ENCODE results near the gene TCEAL2. TPM values are rescaled to one million over a fixed set of nuclear protein-coding genes. Genes with fewer than 3 reads are reported as not detected.
"Not testable (repeated sequence)": the region's sequence is repeated elsewhere in the genome, so short reads cannot be mapped to it uniquely, and the experiment has no call there.

Gene TCEAL2
- total RNA-seq, result under 1 TPM; 0.81 to 0.84 TPM

- Mint-ChIP-seq H3K4me3 (peak within 1 kb of the TSS; percentile 60), H3K27me3 (ENCODE audit: low read depth) (peaks cover 15% of the 10 kb centered on the region)
- H3K36me3 Mint-ChIP-seq (ENCODE audit: low read depth); H3K4me1 Mint-ChIP-seq (ENCODE audit: low read depth); CTCF ChIA-PET; H3K27ac Mint-ChIP-seq; H3K9me3 Mint-ChIP-seq; DNase-seq: not testable (repeated sequence)
- intact Hi-C loops (cut with micrococcal nuclease), result loop anchor here (10.0 kb wide), 1 partner anchor 779 kb away; no protein-coding TSS in a partner anchor
Observed at GRCh38 chrX:102125436-102125835, at the start of gene TCEAL2. Gene TCEAL2, plus strand, starts transcription at chrX:102125679. Its CDS starts 1,152 bp downstream, at chrX:102126831.

- CTCF ChIA-PET, result no interaction called here
- Mint-ChIP-seq H3K27me3 (ENCODE audit: low read depth) (no peaks in the 10 kb centered on the region), H3K4me1 (ENCODE audit: low read depth) (peaks cover 2% of the 10 kb centered on the region), H3K27ac (no peak overlapping the region), H3K4me3 (no peak overlapping the region), H3K9me3 (no peaks in the 10 kb centered on the region), H3K36me3 (ENCODE audit: low read depth) (no peaks in the 10 kb centered on the region)
- no peak for DNase-seq
- intact Hi-C loops (cut with micrococcal nuclease), result loop anchor here (10.0 kb wide), 1 partner anchor 437 kb away; the partner anchor contains the start of gene TMSB15A
Observed at GRCh38 chrX:102077426-102077825, 48.1 kb upstream of the TCEAL2 start.

GRCh38 chrX:102085706-102086105, 39.8 kb upstream of the TCEAL2 start:
- no peak overlapping the region for H3K4me3 Mint-ChIP-seq
- intact Hi-C loops (cut with micrococcal nuclease), result loop anchor here (5.0 kb wide), 2 partner anchors 488 to 668 kb away; no protein-coding TSS in a partner anchor
- H3K36me3 Mint-ChIP-seq (ENCODE audit: low read depth), result no peaks in the 10 kb centered on the region
- peak; percentile 16 for DNase-seq
- CTCF ChIA-PET, result interaction anchor here (1.3 kb wide), 1 partner anchor 18 kb away, joined by 7 read pairs; no protein-coding TSS in a partner anchor
- peaks cover 5% of the 10 kb centered on the region for H3K27me3 Mint-ChIP-seq (ENCODE audit: low read depth)
- no peaks in the 10 kb centered on the region for H3K9me3 Mint-ChIP-seq
- H3K27ac Mint-ChIP-seq, result no peak overlapping the region
- no peaks in the 10 kb centered on the region for H3K4me1 Mint-ChIP-seq (ENCODE audit: low read depth)

GRCh38 chrX:102113367-102113766, 12.1 kb upstream of the TCEAL2 start:
- Mint-ChIP-seq H3K27ac (no peak overlapping the region), H3K9me3 (no peaks in the 10 kb centered on the region), H3K4me1 (ENCODE audit: low read depth) (no peaks in the 10 kb centered on the region), H3K4me3 (no peak overlapping the region), H3K36me3 (ENCODE audit: low read depth) (peaks cover 1% of the 10 kb centered on the region), H3K27me3 (ENCODE audit: low read depth) (peaks cover 10% of the 10 kb centered on the region)
- DNase-seq, result no peak
- CTCF ChIA-PET, result no interaction called here
- intact Hi-C loops (cut with micrococcal nuclease), result no loop called here

- Mint-ChIP-seq H3K9me3 (no peaks in the 10 kb centered on the region), H3K4me1 (ENCODE audit: low read depth) (no peaks in the 10 kb centered on the region), H3K36me3 (ENCODE audit: low read depth) (peaks cover 1% of the 10 kb centered on the region), H3K27me3 (ENCODE audit: low read depth) (peaks cover 8% of the 10 kb centered on the region), H3K27ac (no peak overlapping the region), H3K4me3 (no peak overlapping the region)
- intact Hi-C loops (cut with micrococcal nuclease), result no loop called here
- CTCF ChIA-PET, result no interaction called here
- no peak for DNase-seq
Observed at GRCh38 chrX:102115748-102116147, 9.7 kb upstream of the TCEAL2 start.

GRCh38 chrX:102125014-102125413, 465 bp upstream of the TCEAL2 start:
- not testable (repeated sequence) for H3K9me3 Mint-ChIP-seq; DNase-seq; H3K27ac Mint-ChIP-seq; H3K4me1 Mint-ChIP-seq (ENCODE audit: low read depth); H3K36me3 Mint-ChIP-seq (ENCODE audit: low read depth)
- Mint-ChIP-seq H3K27me3 (ENCODE audit: low read depth) (peaks cover 15% of the 10 kb centered on the region), H3K4me3 (peak overlapping the region; percentile 60)
- intact Hi-C loops (cut with micrococcal nuclease), result loop anchor here (10.0 kb wide), 1 partner anchor 780 kb away; no protein-coding TSS in a partner anchor
- CTCF ChIA-PET, result interaction anchor here (0.7 kb wide), 1 partner anchor 838 kb away, joined by 3 read pairs; no protein-coding TSS in a partner anchor

- peak overlapping the region; percentile 32 for H3K4me3 Mint-ChIP-seq
- H3K27ac Mint-ChIP-seq; DNase-seq; H3K9me3 Mint-ChIP-seq; H3K4me1 Mint-ChIP-seq (ENCODE audit: low read depth); H3K36me3 Mint-ChIP-seq (ENCODE audit: low read depth); CTCF ChIA-PET: not testable (repeated sequence)
- H3K27me3 Mint-ChIP-seq (ENCODE audit: low read depth), result peaks cover 19% of the 10 kb centered on the region
- intact Hi-C loops (cut with micrococcal nuclease), result loop anchor here (10.0 kb wide), 1 partner anchor 779 kb away; no protein-coding TSS in a partner anchor
Observed at GRCh38 chrX:102126080-102126818, 770 bp downstream of the TCEAL2 start.

GRCh38 chrX:102126863-102127262, 1.4 kb downstream of the TCEAL2 start:
- no peak for DNase-seq
- intact Hi-C loops (cut with micrococcal nuclease), result loop anchor here (10.0 kb wide), 1 partner anchor 778 kb away; no protein-coding TSS in a partner anchor
- H3K36me3 Mint-ChIP-seq (ENCODE audit: low read depth), result no peaks in the 10 kb centered on the region
- CTCF ChIA-PET, result no interaction called here
- H3K27ac Mint-ChIP-seq, result no peak overlapping the region
- peaks cover 4% of the 10 kb centered on the region for H3K4me1 Mint-ChIP-seq (ENCODE audit: low read depth)
- no peaks in the 10 kb centered on the region for H3K9me3 Mint-ChIP-seq
- peaks cover 19% of the 10 kb centered on the region for H3K27me3 Mint-ChIP-seq (ENCODE audit: low read depth)
- H3K4me3 Mint-ChIP-seq, result no peak overlapping the region

GRCh38 chrX:102129473-102129872, 4.0 kb downstream of the TCEAL2 start:
- no peaks in the 10 kb centered on the region for H3K9me3 Mint-ChIP-seq
- DNase-seq, result no peak
- no peak overlapping the region for H3K4me3 Mint-ChIP-seq
- no peaks in the 10 kb centered on the region for H3K36me3 Mint-ChIP-seq (ENCODE audit: low read depth)
- peaks cover 4% of the 10 kb centered on the region for H3K4me1 Mint-ChIP-seq (ENCODE audit: low read depth)
- no peak overlapping the region for H3K27ac Mint-ChIP-seq
- peaks cover 27% of the 10 kb centered on the region for H3K27me3 Mint-ChIP-seq (ENCODE audit: low read depth)
- intact Hi-C loops (cut with micrococcal nuclease), result loop anchor here (10.0 kb wide), 1 partner anchor 775 kb away; no protein-coding TSS in a partner anchor
- CTCF ChIA-PET, result no interaction called here

GRCh38 chrX:102138064-102138463, 12.6 kb downstream of the TCEAL2 start:
- H3K27me3 Mint-ChIP-seq (ENCODE audit: low read depth), result peaks cover 15% of the 10 kb centered on the region
- no peak overlapping the region for H3K4me3 Mint-ChIP-seq
- H3K9me3 Mint-ChIP-seq, result no peaks in the 10 kb centered on the region
- no peak overlapping the region for H3K27ac Mint-ChIP-seq
- DNase-seq, result no peak
- CTCF ChIA-PET, result no interaction called here
- intact Hi-C loops (cut with micrococcal nuclease), result no loop called here
- no peaks in the 10 kb centered on the region for H3K36me3 Mint-ChIP-seq (ENCODE audit: low read depth)
- peaks cover 3% of the 10 kb centered on the region for H3K4me1 Mint-ChIP-seq (ENCODE audit: low read depth)

- intact Hi-C loops (cut with micrococcal nuclease); H3K36me3 Mint-ChIP-seq (ENCODE audit: low read depth); H3K9me3 Mint-ChIP-seq; H3K4me3 Mint-ChIP-seq; CTCF ChIA-PET; H3K4me1 Mint-ChIP-seq (ENCODE audit: low read depth); DNase-seq; H3K27ac Mint-ChIP-seq: not testable (repeated sequence)
- peaks cover 25% of the 10 kb centered on the region for H3K27me3 Mint-ChIP-seq (ENCODE audit: low read depth)
Observed at GRCh38 chrX:102140876-102141275, 15.4 kb downstream of the TCEAL2 start.

GRCh38 chrX:102141631-102142030, 16.2 kb downstream of the TCEAL2 start:
- intact Hi-C loops (cut with micrococcal nuclease); CTCF ChIA-PET; H3K4me3 Mint-ChIP-seq; DNase-seq; H3K27ac Mint-ChIP-seq; H3K4me1 Mint-ChIP-seq (ENCODE audit: low read depth); H3K9me3 Mint-ChIP-seq; H3K36me3 Mint-ChIP-seq (ENCODE audit: low read depth): not testable (repeated sequence)
- peaks cover 23% of the 10 kb centered on the region for H3K27me3 Mint-ChIP-seq (ENCODE audit: low read depth)

GRCh38 chrX:102142274-102142673, 16.8 kb downstream of the TCEAL2 start, which contains the start of gene TCEAL6:
Gene TCEAL6, minus strand, starts transcription at chrX:102142481.
- H3K36me3 Mint-ChIP-seq (ENCODE audit: low read depth); intact Hi-C loops (cut with micrococcal nuclease); CTCF ChIA-PET; H3K27ac Mint-ChIP-seq; H3K9me3 Mint-ChIP-seq; H3K4me1 Mint-ChIP-seq (ENCODE audit: low read depth); H3K4me3 Mint-ChIP-seq; DNase-seq: not testable (repeated sequence)
- peaks cover 19% of the 10 kb centered on the region for H3K27me3 Mint-ChIP-seq (ENCODE audit: low read depth)

Measured in activated naive CD4-positive, alpha-beta T cell treated with anti-CD3 and anti-CD28 coated beads for 36 hours (primary cell).